IPS-NIHi7 (cell line): ENCODE data around the gene LRIG3.

ENCODE experiments used
- DNase-seq: peaks from one replicate; pipeline ENCODE4 v3.0.0; 2012; ENCODE audit warnings: mixed read lengths; ENCODE audit errors: extremely low spot score

The LRIG3 gene

GRCh38 chr12:58932806-58933681, 12.7 kb upstream of the LRIG3 start:
- peak; percentile 28 for DNase-seq

- DNase-seq: peak; percentile 18
Measured at GRCh38 chr12:58931518-58931917, 11.2 kb upstream of the LRIG3 start.

- no peak for DNase-seq
Measured at GRCh38 chr12:58930770-58931324, 10.5 kb upstream of the LRIG3 start.

GRCh38 chr12:58927120-58927519, 6.8 kb upstream of the LRIG3 start:
- no peak for DNase-seq

- DNase-seq: no peak
Measured at GRCh38 chr12:58926586-58926985, 6.3 kb upstream of the LRIG3 start.

- peak; percentile 17 for DNase-seq
Measured at GRCh38 chr12:58925751-58926150, 5.4 kb upstream of the LRIG3 start.

GRCh38 chr12:58925111-58925611, 4.9 kb upstream of the LRIG3 start:
- DNase-seq: peak; percentile 22

GRCh38 chr12:58924652-58925051, 4.3 kb upstream of the LRIG3 start:
- no peak for DNase-seq

GRCh38 chr12:58923781-58924180, 3.5 kb upstream of the LRIG3 start:
- DNase-seq: no peak

GRCh38 chr12:58922849-58923248, 2.5 kb upstream of the LRIG3 start:
- no peak for DNase-seq

GRCh38 chr12:58920961-58921861, 907 bp upstream of the LRIG3 start:
- no peak for DNase-seq

- peak; percentile 12 for DNase-seq
Measured at GRCh38 chr12:58919231-58920101, 838 bp downstream of the LRIG3 start.

- DNase-seq: no peak
Measured at GRCh38 chr12:58918469-58918844, 1.8 kb downstream of the LRIG3 start.

- no peak for DNase-seq
Measured at GRCh38 chr12:58917699-58918468, 2.4 kb downstream of the LRIG3 start.

- DNase-seq: no peak
Measured at GRCh38 chr12:58916921-58917511, 3.3 kb downstream of the LRIG3 start.

GRCh38 chr12:58916161-58916621, 4.1 kb downstream of the LRIG3 start:
- DNase-seq: no peak

- no peak for DNase-seq
Measured at GRCh38 chr12:58915634-58916033, 4.7 kb downstream of the LRIG3 start.

GRCh38 chr12:58915037-58915436, 5.3 kb downstream of the LRIG3 start:
- no peak for DNase-seq

GRCh38 chr12:58914457-58914856, 5.8 kb downstream of the LRIG3 start:
- DNase-seq: no peak

GRCh38 chr12:58907391-58907790, 12.9 kb downstream of the LRIG3 start:
- no peak for DNase-seq
